Ishikawa (cell line): Measurements from ENCODE around the gene CINP.

Source experiments
- CEBPB ChIP-seq: IDR thresholded peaks from 2 replicates; pipeline ENCODE4 v1.6.1; 2012
- CREB1 ChIP-seq: IDR thresholded peaks from 2 replicates; pipeline ENCODE4 v1.6.1; 2012; ENCODE audit warnings: low read depth
- EGR1 ChIP-seq: IDR thresholded peaks from 2 replicates; pipeline ENCODE4 v1.6.1; 2012
- EP300 ChIP-seq: IDR thresholded peaks from 2 replicates; pipeline ENCODE4 v1.6.1; 2012; ENCODE audit warnings: borderline replicate concordance
- RAD21 ChIP-seq: IDR thresholded peaks from 2 replicates; pipeline ENCODE4 v1.6.1; 2012; ENCODE audit warnings: low read depth
- TAF1 ChIP-seq: IDR thresholded peaks from 2 replicates; pipeline ENCODE4 v1.6.1; 2012; ENCODE audit warnings: low read depth, mild to moderate bottlenecking
- TCF12 ChIP-seq: IDR thresholded peaks from 2 replicates; pipeline ENCODE4 v1.6.1; 2012; ENCODE audit warnings: low read depth
- TEAD4 ChIP-seq: IDR thresholded peaks from 2 replicates; pipeline ENCODE4 v1.6.1; 2012
- YY1 ChIP-seq: IDR thresholded peaks from 2 replicates; pipeline ENCODE4 v1.6.1; 2012; ENCODE audit warnings: low read depth
- TF ChIP-seq, protein P1 (sequence below): IDR thresholded peaks from 2 replicates; pipeline ENCODE4 v1.6.1; 2012
- TF ChIP-seq, protein P2 (sequence below): IDR thresholded peaks from 2 replicates; pipeline ENCODE4 v1.6.1; 2012; ENCODE audit warnings: low read depth, mild to moderate bottlenecking

The CINP gene

DNA sequence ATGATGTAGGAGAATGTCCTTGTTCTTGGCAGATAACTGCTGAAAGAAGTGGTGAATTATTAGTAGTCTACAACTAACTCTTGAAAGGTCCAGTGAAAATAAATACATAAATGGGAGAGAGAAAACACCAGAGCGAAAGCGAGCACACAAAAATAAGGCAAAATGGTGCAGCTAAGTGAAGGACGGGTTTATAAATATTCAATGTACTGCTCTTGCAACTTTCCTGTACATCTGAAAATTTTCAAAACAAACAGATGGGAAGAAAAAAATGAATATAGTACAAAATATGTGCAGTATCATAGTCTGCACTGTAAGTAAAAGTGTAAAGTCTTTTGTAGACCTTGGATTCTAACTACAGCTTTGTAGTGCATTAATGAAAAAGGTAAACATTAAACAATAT is 59.0 kb downstream of the CINP start:
- TF ChIP-seq TEAD4 (no peak), TAF1 (no peak), YY1 (no peak), TCF12 (no peak), CEBPB (no peak), EGR1 (no peak), CREB1 (no peak), RAD21 (no peak), EP300 (no peak)
- TF ChIP-seq, protein P1, sequence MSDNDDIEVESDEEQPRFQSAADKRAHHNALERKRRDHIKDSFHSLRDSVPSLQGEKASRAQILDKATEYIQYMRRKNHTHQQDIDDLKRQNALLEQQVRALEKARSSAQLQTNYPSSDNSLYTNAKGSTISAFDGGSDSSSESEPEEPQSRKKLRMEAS: no peak
- TF ChIP-seq, protein P2, sequence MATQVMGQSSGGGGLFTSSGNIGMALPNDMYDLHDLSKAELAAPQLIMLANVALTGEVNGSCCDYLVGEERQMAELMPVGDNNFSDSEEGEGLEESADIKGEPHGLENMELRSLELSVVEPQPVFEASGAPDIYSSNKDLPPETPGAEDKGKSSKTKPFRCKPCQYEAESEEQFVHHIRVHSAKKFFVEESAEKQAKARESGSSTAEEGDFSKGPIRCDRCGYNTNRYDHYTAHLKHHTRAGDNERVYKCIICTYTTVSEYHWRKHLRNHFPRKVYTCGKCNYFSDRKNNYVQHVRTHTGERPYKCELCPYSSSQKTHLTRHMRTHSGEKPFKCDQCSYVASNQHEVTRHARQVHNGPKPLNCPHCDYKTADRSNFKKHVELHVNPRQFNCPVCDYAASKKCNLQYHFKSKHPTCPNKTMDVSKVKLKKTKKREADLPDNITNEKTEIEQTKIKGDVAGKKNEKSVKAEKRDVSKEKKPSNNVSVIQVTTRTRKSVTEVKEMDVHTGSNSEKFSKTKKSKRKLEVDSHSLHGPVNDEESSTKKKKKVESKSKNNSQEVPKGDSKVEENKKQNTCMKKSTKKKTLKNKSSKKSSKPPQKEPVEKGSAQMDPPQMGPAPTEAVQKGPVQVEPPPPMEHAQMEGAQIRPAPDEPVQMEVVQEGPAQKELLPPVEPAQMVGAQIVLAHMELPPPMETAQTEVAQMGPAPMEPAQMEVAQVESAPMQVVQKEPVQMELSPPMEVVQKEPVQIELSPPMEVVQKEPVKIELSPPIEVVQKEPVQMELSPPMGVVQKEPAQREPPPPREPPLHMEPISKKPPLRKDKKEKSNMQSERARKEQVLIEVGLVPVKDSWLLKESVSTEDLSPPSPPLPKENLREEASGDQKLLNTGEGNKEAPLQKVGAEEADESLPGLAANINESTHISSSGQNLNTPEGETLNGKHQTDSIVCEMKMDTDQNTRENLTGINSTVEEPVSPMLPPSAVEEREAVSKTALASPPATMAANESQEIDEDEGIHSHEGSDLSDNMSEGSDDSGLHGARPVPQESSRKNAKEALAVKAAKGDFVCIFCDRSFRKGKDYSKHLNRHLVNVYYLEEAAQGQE: no peak
